BE2C (cell line): ENCODE results near the gene THAP11.

Source experiments
- DNase-seq: peaks from one replicate; pipeline ENCODE4 v3.0.0-alpha.2; 2020
- H3K27me3 ChIP-seq: fragments of 250-450 bp; sonication (Bioruptor Pico); 2 replicates; pipeline ENCODE4 v1.5.1; 2020; ENCODE audit warnings: mild to moderate bottlenecking
- H3K36me3 ChIP-seq: fragments of 250-450 bp; sonication (Bioruptor Pico); 2 replicates; pipeline ENCODE4 v1.5.1; 2020; ENCODE audit warnings: mild to moderate bottlenecking
- H3K4me1 ChIP-seq: fragments of 250-450 bp; sonication (Bioruptor Pico); 2 replicates; pipeline ENCODE4 v1.5.1; 2020
- H3K4me3 ChIP-seq: 2 replicates; pipeline ENCODE4 v1.5.1; 2011; ENCODE audit warnings: low read depth, low read length
- H3K9me3 ChIP-seq: fragments of 250-450 bp; sonication (Bioruptor Pico); 2 replicates; pipeline ENCODE4 v1.5.1; 2020
- TF ChIP-seq, protein P1 (sequence below): IDR thresholded peaks from 2 replicates; pipeline ENCODE4 v1.5.1; 2012; ENCODE audit warnings: mild to moderate bottlenecking, low read depth, low read length

THAP11 gene

DNA sequence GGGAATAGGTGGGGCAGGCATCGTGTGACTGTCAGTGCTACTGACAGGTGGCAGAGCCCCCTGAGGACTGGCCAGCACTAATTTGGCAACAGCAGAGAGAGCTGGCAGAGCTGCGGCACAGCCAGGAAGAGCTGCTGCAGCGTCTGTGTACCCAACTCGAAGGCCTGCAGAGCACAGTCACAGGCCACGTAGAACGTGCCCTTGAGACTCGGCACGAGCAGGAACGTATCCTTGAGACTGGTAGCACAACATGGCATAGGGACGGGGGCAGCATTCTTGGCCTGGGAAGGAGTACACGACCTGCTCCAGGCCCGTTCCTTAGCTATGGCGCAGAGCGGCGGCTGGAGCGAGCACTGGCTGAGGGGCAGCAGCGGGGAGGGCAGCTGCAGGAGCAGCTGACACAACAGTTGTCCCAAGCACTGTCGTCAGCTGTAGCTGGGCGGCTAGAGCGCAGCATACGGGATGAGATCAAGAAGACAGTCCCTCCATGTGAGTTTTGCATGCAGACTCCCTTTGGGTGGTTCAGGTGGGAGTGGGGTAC lies 39.6 kb downstream of the THAP11 start:
- TF ChIP-seq, protein P1, sequence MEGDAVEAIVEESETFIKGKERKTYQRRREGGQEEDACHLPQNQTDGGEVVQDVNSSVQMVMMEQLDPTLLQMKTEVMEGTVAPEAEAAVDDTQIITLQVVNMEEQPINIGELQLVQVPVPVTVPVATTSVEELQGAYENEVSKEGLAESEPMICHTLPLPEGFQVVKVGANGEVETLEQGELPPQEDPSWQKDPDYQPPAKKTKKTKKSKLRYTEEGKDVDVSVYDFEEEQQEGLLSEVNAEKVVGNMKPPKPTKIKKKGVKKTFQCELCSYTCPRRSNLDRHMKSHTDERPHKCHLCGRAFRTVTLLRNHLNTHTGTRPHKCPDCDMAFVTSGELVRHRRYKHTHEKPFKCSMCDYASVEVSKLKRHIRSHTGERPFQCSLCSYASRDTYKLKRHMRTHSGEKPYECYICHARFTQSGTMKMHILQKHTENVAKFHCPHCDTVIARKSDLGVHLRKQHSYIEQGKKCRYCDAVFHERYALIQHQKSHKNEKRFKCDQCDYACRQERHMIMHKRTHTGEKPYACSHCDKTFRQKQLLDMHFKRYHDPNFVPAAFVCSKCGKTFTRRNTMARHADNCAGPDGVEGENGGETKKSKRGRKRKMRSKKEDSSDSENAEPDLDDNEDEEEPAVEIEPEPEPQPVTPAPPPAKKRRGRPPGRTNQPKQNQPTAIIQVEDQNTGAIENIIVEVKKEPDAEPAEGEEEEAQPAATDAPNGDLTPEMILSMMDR, result no peak
- peaks cover 7% of the 10 kb centered on the region for H3K4me1 ChIP-seq
- no peak for DNase-seq
- no peak overlapping the region for H3K4me3 ChIP-seq
- no peaks in the 10 kb centered on the region for H3K9me3 ChIP-seq
- peaks cover 75% of the 10 kb centered on the region for H3K36me3 ChIP-seq
- no peaks in the 10 kb centered on the region for H3K27me3 ChIP-seq

- Histone ChIP-seq H3K27me3 (no peaks in the 10 kb centered on the region), H3K9me3 (no peaks in the 10 kb centered on the region), H3K4me3 (no peak overlapping the region), H3K36me3 (peaks cover 66% of the 10 kb centered on the region), H3K4me1 (peaks cover 7% of the 10 kb centered on the region)
- no peak for DNase-seq
- TF ChIP-seq, protein P1, result no peak
Measured at GRCh38 chr16:67882374-67883145, 40.4 kb downstream of the THAP11 start.

DNA sequence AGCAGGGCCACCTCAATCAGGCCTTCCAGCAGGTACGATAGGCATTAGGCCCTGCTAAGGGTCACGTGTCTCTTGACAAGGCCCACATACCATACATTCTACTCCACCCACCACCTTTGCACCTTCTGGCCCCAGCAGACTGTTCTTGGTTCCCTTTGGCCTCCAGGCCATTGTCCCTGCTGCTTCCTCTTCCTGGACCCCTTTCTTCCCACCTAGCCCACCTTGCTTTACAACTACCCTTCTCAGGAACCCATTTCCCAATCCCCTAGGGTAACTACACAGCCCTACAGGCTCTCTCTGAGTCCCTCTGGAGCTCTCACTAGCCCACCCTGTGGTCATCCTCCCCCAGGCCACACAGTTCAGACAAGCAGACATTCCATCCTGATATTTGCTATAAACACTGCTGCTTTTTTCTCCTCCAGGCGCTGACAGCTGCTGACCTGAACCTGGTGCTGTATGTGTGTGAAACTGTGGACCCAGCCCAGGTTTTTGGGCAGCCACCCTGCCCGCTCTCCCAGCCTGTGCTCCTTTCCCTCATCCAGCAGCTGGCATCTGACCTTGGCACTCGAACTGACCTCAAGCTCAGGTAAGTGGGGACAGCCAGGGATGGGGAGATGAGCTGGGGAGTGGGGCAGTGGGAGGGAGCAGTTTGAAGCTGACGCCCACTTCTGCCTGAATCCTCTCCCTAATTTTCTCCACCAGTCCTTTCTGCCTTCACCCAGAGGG lies 41.2 kb downstream of the THAP11 start:
- Histone ChIP-seq H3K4me3 (no peak overlapping the region), H3K36me3 (peaks cover 59% of the 10 kb centered on the region), H3K4me1 (peaks cover 7% of the 10 kb centered on the region), H3K27me3 (no peaks in the 10 kb centered on the region), H3K9me3 (no peaks in the 10 kb centered on the region)
- DNase-seq, result no peak
- TF ChIP-seq, protein P1, result no peak

DNA sequence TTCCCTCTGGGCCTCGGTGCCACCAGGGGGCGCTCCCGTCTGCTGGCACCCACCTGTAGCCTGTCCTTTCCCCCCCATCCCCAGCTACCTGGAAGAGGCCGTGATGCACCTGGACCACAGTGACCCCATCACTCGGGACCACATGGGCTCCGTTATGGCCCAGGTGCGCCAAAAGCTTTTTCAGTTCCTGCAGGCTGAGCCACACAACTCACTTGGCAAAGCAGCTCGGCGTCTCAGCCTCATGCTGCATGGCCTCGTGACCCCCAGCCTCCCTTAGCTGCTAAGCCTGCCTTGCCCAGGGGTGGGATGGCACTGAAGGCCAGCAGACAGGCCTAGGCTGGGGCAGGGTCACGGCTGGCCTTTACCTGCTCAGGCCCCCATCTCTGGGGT lies 41.7 kb downstream of the THAP11 start:
- no peaks in the 10 kb centered on the region for H3K27me3 ChIP-seq
- peaks cover 53% of the 10 kb centered on the region for H3K36me3 ChIP-seq
- peak; percentile 79 for DNase-seq
- TF ChIP-seq, protein P1, result peak; percentile 92
- peaks cover 7% of the 10 kb centered on the region for H3K4me1 ChIP-seq
- no peaks in the 10 kb centered on the region for H3K9me3 ChIP-seq
- H3K4me3 ChIP-seq, result no peak overlapping the region

GRCh38 chr16:67884684-67885083 lies 42.6 kb downstream of the THAP11 start, which contains the start of gene NRN1L:
Gene NRN1L (plus strand): TSS chr16:67884885. CDS start chr16:67884904, 19 bp downstream.
- Histone ChIP-seq H3K4me3 (no peak within 1 kb of the TSS), H3K36me3 (peaks cover 45% of the 10 kb centered on the region), H3K4me1 (peaks cover 7% of the 10 kb centered on the region), H3K9me3 (no peaks in the 10 kb centered on the region), H3K27me3 (no peaks in the 10 kb centered on the region)
- TF ChIP-seq, protein P1, result no peak
- DNase-seq, result peak; percentile 97
